K562 (cell line): ENCODE measurements around the gene TSPAN16. TPM values are rescaled to one million over a fixed set of nuclear protein-coding genes. Genes with fewer than 3 reads are reported as not detected.
A peak's percentile ranks its signal among the peaks of the same experiment; 100 is the strongest.

Experiments
- BCOR ChIP-seq: fragments of 450-650 bp; IDR thresholded peaks from 2 replicates; pipeline ENCODE4 v1.6.1; 2016
- BRD9 ChIP-seq: fragments of 450-650 bp; IDR thresholded peaks from 2 replicates; pipeline ENCODE4 v1.6.1; 2018; ENCODE audit warnings: low read depth; ENCODE audit not compliant: partially characterized antibody
- CREM ChIP-seq: IDR thresholded peaks from 2 replicates; pipeline ENCODE4 v1.6.1; 2014; ENCODE audit warnings: antibody characterized with exemption, low read depth
- FOXK2 ChIP-seq, 2 experiments: fragments of 450-650 bp; IDR thresholded peaks in 1 of 2; conservative IDR thresholded peaks in 1 of 2; 2 replicates each; pipeline ENCODE4 v1.6.1; 2016; ENCODE audit warnings: low read depth in 2 of 2, mild to moderate bottlenecking in 1 of 2
- GATAD2B ChIP-seq: fragments of 450-650 bp; IDR thresholded peaks from 2 replicates; pipeline ENCODE4 v1.6.1; 2017; ENCODE audit warnings: mild to moderate bottlenecking, borderline replicate concordance
- MAZ ChIP-seq, 2 experiments: fragments of 450-650 bp in 1 of 2; sonication (generic) in 1 of 2; formaldehyde crosslinking; IDR thresholded peaks in 1 of 2; conservative IDR thresholded peaks in 1 of 2; 2 replicates each; pipeline versions ENCODE4 v1.4.0 to v1.5.0; 2020; ENCODE audit warnings: mild to moderate bottlenecking in 1 of 2, missing genetic modification reagents in 1 of 2
- PRPF4 ChIP-seq: fragments of 200-400 bp; formaldehyde crosslinking; IDR thresholded peaks from one replicate; pipeline ENCODE4 v1.6.1; 2017; ENCODE audit warnings: low read length, low read depth, mild to moderate bottlenecking; ENCODE audit not compliant: insufficient read depth, poor library complexity, severe bottlenecking
- STAT5B ChIP-seq: fragments of 250-450 bp; sonication (Bioruptor Pico); IDR thresholded peaks from 2 replicates; pipeline ENCODE4 v1.8.0; 2021; ENCODE audit warnings: mild to moderate bottlenecking, inconsistent platforms
- ZBTB17 ChIP-seq: fragments of 450-650 bp; formaldehyde crosslinking; IDR thresholded peaks from 2 replicates; pipeline ENCODE4 v1.4.0; 2020; ENCODE audit warnings: mild to moderate bottlenecking
- ZBTB8A ChIP-seq: fragments of 450-650 bp; IDR thresholded peaks from 2 replicates; pipeline ENCODE4 v1.6.1; 2018; ENCODE audit warnings: mild to moderate bottlenecking, moderate library complexity; ENCODE audit not compliant: partially characterized antibody
- ZEB2 ChIP-seq: fragments of 450-650 bp; IDR thresholded peaks from 2 replicates; pipeline ENCODE4 v1.6.1; 2016
- ZKSCAN3 ChIP-seq: fragments of 250-450 bp; sonication (Bioruptor Pico); IDR thresholded peaks from 2 replicates; pipeline ENCODE4 v1.4.0; 2020
- polyA plus RNA-seq, 8 experiments: library from polyadenylated mRNA; depleted of rRNA in 4 of 8; stranded (reverse) in 5 of 8; unstranded in 3 of 8; fragments of >200 nt; fragmentation: Nextera tagmentation in 2 of 8; fragmentation: Illumina TruSeq in 1 of 8; extraction: Ambion mirVana in 2 of 8; extraction: Trizol in 1 of 8; gene quantifications; 2 replicates each; pipeline versions ENCODE4 v1.2.1 to v1.2.3, GENCODE V29; 2011 to 2014; ENCODE audit warnings: inconsistent platforms in 1 of 8, missing spikeins in 1 of 8
- total RNA-seq, 7 experiments: library from RNA; depleted of rRNA in 6 of 7; stranded (reverse); fragments of >200 nt in 6 of 7; fragmentation: Illumina TruSeq in 2 of 7; extraction: Trizol in 2 of 7; gene quantifications; 2 replicates each; pipeline versions ENCODE4 v1.2.1 to v1.2.3, GENCODE V29; 2011 to 2021; ENCODE audit warnings: low replicate concordance in 1 of 7
- TF ChIP-seq, protein P1 (sequence below), 3 experiments: fragments of 200-800 bp in 1 of 3; fragments of 250-450 bp in 1 of 3; fragments of 450-650 bp in 1 of 3; sonication (Bioruptor Pico) in 1 of 3; sonication (Bioruptor generic) in 1 of 3; formaldehyde crosslinking in 1 of 3; IDR thresholded peaks; 2 replicates each; pipeline versions ENCODE4 v1.6.1 to v1.8.0; 2016 to 2022; ENCODE audit warnings: mild to moderate bottlenecking in 2 of 3, missing genetic modification characterization in 2 of 3, missing compliant biosample characterization in 1 of 3, moderate library complexity in 1 of 3
- TF ChIP-seq, protein P2 (sequence below), 2 experiments: fragments of 450-650 bp in 1 of 2; sonication (generic) in 1 of 2; formaldehyde crosslinking in 1 of 2; IDR thresholded peaks; 2 replicates each; pipeline versions ENCODE4 v1.7.1 to v1.9.0; 2016 to 2022; ENCODE audit warnings: inconsistent platforms in 1 of 2, mild to moderate bottlenecking in 1 of 2, missing genetic modification reagents in 1 of 2

TSPAN16 gene
- total and polyA plus RNA-seq, 9 of the 15 experiments (the other 6 are each of a cell fraction or from before 2014, with no cell fraction given): not detected

DNA sequence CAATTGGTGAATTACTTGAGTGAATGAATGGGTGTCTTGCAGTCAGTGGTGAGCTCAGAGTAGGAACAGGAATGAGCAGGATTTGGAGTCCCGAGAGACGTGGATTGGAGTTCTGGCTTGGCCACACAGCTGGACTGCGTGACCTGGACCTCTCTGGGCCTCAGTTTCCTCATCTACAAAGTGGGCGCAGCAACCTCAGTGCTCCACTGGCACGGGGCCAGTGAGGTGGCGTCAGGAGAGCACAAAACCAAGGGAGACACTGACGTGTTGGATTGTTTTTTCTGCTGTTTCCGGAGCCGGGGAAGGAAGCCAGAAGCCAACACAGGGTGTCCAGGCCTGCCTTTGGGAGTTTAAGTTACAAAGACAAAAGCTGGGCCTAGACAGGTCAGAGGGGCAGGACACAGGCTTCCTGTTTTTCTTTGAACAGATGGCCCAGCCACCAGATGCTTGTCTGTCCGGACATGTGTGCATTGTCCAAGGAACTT lies 27.1 kb upstream of the TSPAN16 start (continued):
- TF ChIP-seq MAZ (CRISPR knock-in tag; conservative IDR thresholded peaks at IDR 0.05 in 1 of 2, IDR thresholded peaks at IDR 0.05 in 1 of 2) (no peak), PRPF4 (no peak), ZBTB17 (no peak), ZEB2 (no peak), STAT5B (CRISPR knock-in tag) (no peak), CREM (peak; percentile 66; the same call in 1 of the 2 replicates), BRD9 (no peak), ZKSCAN3 (CRISPR knock-in tag) (no peak), ZBTB8A (no peak), GATAD2B (no peak), FOXK2 (conservative IDR thresholded peaks at IDR 0.05 in 1 of 2, IDR thresholded peaks at IDR 0.05 in 1 of 2; ENCODE audit: low read depth in 2 of 2) (no peak), BCOR (peak; percentile 98)
- TF ChIP-seq, protein P1, sequence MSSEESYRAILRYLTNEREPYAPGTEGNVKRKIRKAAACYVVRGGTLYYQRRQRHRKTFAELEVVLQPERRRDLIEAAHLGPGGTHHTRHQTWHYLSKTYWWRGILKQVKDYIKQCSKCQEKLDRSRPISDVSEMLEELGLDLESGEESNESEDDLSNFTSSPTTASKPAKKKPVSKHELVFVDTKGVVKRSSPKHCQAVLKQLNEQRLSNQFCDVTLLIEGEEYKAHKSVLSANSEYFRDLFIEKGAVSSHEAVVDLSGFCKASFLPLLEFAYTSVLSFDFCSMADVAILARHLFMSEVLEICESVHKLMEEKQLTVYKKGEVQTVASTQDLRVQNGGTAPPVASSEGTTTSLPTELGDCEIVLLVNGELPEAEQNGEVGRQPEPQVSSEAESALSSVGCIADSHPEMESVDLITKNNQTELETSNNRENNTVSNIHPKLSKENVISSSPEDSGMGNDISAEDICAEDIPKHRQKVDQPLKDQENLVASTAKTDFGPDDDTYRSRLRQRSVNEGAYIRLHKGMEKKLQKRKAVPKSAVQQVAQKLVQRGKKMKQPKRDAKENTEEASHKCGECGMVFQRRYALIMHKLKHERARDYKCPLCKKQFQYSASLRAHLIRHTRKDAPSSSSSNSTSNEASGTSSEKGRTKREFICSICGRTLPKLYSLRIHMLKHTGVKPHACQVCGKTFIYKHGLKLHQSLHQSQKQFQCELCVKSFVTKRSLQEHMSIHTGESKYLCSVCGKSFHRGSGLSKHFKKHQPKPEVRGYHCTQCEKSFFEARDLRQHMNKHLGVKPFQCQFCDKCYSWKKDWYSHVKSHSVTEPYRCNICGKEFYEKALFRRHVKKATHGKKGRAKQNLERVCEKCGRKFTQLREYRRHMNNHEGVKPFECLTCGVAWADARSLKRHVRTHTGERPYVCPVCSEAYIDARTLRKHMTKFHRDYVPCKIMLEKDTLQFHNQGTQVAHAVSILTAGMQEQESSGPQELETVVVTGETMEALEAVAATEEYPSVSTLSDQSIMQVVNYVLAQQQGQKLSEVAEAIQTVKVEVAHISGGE (CRISPR knock-in tag; IDR thresholded peaks at IDR 0.05): no peak
- TF ChIP-seq, protein P2, sequence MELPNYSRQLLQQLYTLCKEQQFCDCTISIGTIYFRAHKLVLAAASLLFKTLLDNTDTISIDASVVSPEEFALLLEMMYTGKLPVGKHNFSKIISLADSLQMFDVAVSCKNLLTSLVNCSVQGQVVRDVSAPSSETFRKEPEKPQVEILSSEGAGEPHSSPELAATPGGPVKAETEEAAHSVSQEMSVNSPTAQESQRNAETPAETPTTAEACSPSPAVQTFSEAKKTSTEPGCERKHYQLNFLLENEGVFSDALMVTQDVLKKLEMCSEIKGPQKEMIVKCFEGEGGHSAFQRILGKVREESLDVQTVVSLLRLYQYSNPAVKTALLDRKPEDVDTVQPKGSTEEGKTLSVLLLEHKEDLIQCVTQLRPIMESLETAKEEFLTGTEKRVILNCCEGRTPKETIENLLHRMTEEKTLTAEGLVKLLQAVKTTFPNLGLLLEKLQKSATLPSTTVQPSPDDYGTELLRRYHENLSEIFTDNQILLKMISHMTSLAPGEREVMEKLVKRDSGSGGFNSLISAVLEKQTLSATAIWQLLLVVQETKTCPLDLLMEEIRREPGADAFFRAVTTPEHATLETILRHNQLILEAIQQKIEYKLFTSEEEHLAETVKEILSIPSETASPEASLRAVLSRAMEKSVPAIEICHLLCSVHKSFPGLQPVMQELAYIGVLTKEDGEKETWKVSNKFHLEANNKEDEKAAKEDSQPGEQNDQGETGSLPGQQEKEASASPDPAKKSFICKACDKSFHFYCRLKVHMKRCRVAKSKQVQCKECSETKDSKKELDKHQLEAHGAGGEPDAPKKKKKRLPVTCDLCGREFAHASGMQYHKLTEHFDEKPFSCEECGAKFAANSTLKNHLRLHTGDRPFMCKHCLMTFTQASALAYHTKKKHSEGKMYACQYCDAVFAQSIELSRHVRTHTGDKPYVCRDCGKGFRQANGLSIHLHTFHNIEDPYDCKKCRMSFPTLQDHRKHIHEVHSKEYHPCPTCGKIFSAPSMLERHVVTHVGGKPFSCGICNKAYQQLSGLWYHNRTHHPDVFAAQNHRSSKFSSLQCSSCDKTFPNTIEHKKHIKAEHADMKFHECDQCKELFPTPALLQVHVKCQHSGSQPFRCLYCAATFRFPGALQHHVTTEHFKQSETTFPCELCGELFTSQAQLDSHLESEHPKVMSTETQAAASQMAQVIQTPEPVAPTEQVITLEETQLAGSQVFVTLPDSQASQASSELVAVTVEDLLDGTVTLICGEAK (IDR thresholded peaks at IDR 0.05): no peak
- TF ChIP-seq, protein P2 (CRISPR knock-in tag; IDR thresholded peaks at IDR 0.05): 0 out of 2 replicates have a peak, but pooled peaks have one; percentile 26
